Heart left ventricle (tissue), 16 donors: Measurements from ENCODE around the gene MYBBP1A. TPM values are rescaled to one million over a fixed set of nuclear protein-coding genes. Genes with fewer than 3 reads are reported as not detected.

Experiments used
- ATAC-seq, 4 donors: fragments of 200-7000 bp; cut with Tn5 transposase; one replicate each; pipeline ENCODE4 v1.9.1; 2020 to 2022; ENCODE audit warnings: moderate library complexity in 4 of 4, mild to moderate bottlenecking in 3 of 4, moderate number of reproducible peaks in 1 of 4
- DNase-seq, 5 donors: peaks; one replicate each; pipeline ENCODE4 v3.0.0-alpha.2; 2020
- H3K27ac ChIP-seq, 12 donors: fragments of 200-600 bp; sonication (generic) in 4 of 12; one replicate each; pipeline versions ENCODE4 v1.5.0 to v1.8.0; 2016 to 2022; ENCODE audit warnings: mild to moderate bottlenecking in 2 of 12
- H3K27me3 ChIP-seq, 9 donors: fragments of 200-600 bp; sonication (generic) in 2 of 9; one replicate each; pipeline versions ENCODE4 v1.5.1 to v1.8.0; 2016 to 2022; ENCODE audit warnings: mild to moderate bottlenecking in 3 of 9
- H3K36me3 ChIP-seq, 9 donors: fragments of 200-600 bp; sonication (generic) in 2 of 9; one replicate each; pipeline versions ENCODE4 v1.5.0 to v1.8.0; 2018 to 2022; ENCODE audit warnings: mild to moderate bottlenecking in 2 of 9
- H3K4me1 ChIP-seq, 12 donors: fragments of 200-600 bp; sonication (generic) in 4 of 12; one replicate each; pipeline versions ENCODE4 v1.5.0 to v1.8.0; 2016 to 2022; ENCODE audit warnings: mild to moderate bottlenecking in 3 of 12
- H3K4me3 ChIP-seq, 12 donors: fragments of 200-600 bp; sonication (generic) in 4 of 12; one replicate each; pipeline versions ENCODE4 v1.5.0 to v1.8.0; 2017 to 2022; ENCODE audit warnings: mild to moderate bottlenecking in 9 of 12, moderate library complexity in 4 of 12
- H3K9me3 ChIP-seq, 12 donors: fragments of 200-600 bp; sonication (generic) in 4 of 12; one replicate each; pipeline versions ENCODE4 v1.5.0 to v1.8.0; 2016 to 2022; ENCODE audit warnings: mild to moderate bottlenecking in 1 of 12
- POLR2A ChIP-seq, 2 donors: fragments of 450-650 bp; IDR thresholded peaks; one replicate each; pipeline ENCODE4 v1.6.1; 2017; ENCODE audit warnings: antibody characterized with exemption in 2 of 2, mild to moderate bottlenecking in 2 of 2, moderate library complexity in 2 of 2
- WGBS, 4 donors: extraction: QIAGEN DNeasy Blood & Tissue Kit in 2 of 4; methylation state at CpG; one replicate each; pipeline versions ENCODE4 v1.1.5 to v1.1.7; 2013 to 2018; 5-methylcytosine and 5-hydroxymethylcytosine counted together
- intact Hi-C, 10 donors: fragments of 100-400 bp; cut with DNase I; formaldehyde crosslinking; loops; one replicate each; pipeline versions ENCODE4 v1.11.1 to v1.14.2; 2022
- polyA plus RNA-seq, 2 donors: library from polyadenylated mRNA; stranded (reverse); fragments of 200-250 nt; gene quantifications; one replicate each; pipeline ENCODE4 v1.2.3, GENCODE V29; 2013
- total RNA-seq, 9 donors: library from RNA; depleted of rRNA in 2 of 9; stranded (reverse); fragments of >200 nt in 2 of 9; fragmentation: NEBNext Ultra II Directional in 3 of 9; extraction: Animal tissue kit (Norgen Biotek cat#: 25700) in 3 of 9; gene quantifications; one replicate each; pipeline versions ENCODE4 v1.1.0 to v1.2.4, GENCODE V29; 2016 to 2023
- TF ChIP-seq, protein P1 (sequence below), 12 donors: fragments of 200-600 bp; sonication (generic) in 4 of 12; IDR thresholded peaks; one replicate each; pipeline versions ENCODE4 v1.5.0 to v1.8.0; 2018 to 2022; ENCODE audit warnings: antibody characterized with exemption in 12 of 12, mild to moderate bottlenecking in 5 of 12
- donor health status: ischemic (EF 13 %, LVEDD 7.1; RV severe dilation, severe dysfunction).
- donor health status: healthy with polysubstance abuse.
- donor health status: DM: no; HTN: yes; CAD: no.
- donor health status: DM: no; HTN: no; CAD: no.
- donor health status: ischemic (EF 25% LVEDD 6.9; RV normal size, moderate dysfunction).
- donor health status: ischemic (EF 25% LVEDD 5.7; RV mildly dilated, moderate dysfunction).
- donor health status: healthy.
- donor health status: DM: yes; HTN: yes; CAD: no.
- donor health status: ischemic (EF 35%, LVEDD 5.7; RV mildly dilated, moderate dysfunction).
- donor health status: nonischemic (EF 11% LVEDD 7.7; RV severe dilation, severe dysfunction).
- donor health status: DM: yes; HTN: yes; CAD: no.
- donor health status: PGD.
- donor health status: ischemic (EF 29% LVEDD 5.4; RV normal size, mild dysfunction).
- donor health status: nonischemic (EF 23%, LVEDD 6.1; RV moderate dilation, normal function).

MYBBP1A gene
- total and polyA plus RNA-seq, 11 donors, result 15.5 to 34.8 (median 24.4) TPM

DNA sequence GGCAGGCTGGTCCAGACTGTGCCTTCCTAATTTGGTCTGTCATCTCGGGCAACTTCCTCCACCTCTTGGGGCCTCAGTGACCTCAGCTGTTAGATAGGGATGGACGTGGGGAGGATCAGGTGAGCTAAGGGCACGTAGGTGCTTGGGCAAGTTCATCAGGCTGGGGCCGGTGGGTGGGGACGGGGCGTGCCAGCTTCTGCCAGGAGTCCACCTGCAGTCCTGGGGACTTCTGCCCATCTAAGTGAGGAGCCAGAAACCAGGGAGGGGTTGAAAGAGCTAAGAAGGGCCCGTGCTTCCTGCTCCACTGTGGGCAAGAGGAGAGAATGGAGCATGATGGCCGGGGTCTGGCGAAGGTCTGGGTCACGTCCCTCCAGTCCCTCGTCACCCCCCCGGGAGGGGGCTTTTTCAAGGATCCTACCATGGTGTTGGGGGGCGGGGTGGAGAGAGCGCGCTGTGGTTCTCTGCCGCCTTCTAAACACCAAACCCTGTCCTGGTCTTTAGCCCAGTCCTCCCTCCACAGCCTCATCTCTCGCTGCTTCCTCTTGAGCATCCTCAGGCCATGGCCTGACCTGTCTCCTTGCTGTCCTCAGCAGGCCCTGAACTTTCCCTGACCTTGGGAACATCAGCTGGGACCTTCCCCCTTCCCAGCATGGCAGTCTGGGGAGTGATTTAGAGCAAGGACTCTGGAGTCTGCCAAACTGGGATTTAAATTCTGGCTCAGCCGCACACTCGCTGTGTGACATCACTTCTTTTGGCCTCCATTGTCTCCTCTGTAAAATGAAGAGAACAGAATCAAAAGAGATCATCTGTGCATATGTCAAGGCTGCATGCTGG is 34.9 kb downstream of the MYBBP1A start:
- Histone ChIP-seq H3K27ac (peak overlapping the region; percentile 77 to 93 (median 90)), H3K4me3 (no peak overlapping the region), H3K36me3 (peaks cover 0 to 3% (median 0%) of the 10 kb centered on the region in 9 donors), H3K27me3 (no peaks in the 10 kb centered on the region), H3K9me3 (no peaks in the 10 kb centered on the region), H3K4me1 (peaks cover 10 to 53% (median 41%) of the 10 kb centered on the region in 12 donors)
- DNase-seq, result no peak
- TF ChIP-seq, protein P1, sequence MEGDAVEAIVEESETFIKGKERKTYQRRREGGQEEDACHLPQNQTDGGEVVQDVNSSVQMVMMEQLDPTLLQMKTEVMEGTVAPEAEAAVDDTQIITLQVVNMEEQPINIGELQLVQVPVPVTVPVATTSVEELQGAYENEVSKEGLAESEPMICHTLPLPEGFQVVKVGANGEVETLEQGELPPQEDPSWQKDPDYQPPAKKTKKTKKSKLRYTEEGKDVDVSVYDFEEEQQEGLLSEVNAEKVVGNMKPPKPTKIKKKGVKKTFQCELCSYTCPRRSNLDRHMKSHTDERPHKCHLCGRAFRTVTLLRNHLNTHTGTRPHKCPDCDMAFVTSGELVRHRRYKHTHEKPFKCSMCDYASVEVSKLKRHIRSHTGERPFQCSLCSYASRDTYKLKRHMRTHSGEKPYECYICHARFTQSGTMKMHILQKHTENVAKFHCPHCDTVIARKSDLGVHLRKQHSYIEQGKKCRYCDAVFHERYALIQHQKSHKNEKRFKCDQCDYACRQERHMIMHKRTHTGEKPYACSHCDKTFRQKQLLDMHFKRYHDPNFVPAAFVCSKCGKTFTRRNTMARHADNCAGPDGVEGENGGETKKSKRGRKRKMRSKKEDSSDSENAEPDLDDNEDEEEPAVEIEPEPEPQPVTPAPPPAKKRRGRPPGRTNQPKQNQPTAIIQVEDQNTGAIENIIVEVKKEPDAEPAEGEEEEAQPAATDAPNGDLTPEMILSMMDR (IDR thresholded peaks at IDR 0.05), result no peak
- no peak for TF ChIP-seq POLR2A (IDR thresholded peaks at IDR 0.05)
- intact Hi-C loops, result no loop called here
- WGBS, 4 donors, result 82 to 88% (median 84%) methylated on average over 19 of the region's 19 CpGs
- no peak for ATAC-seq

DNA sequence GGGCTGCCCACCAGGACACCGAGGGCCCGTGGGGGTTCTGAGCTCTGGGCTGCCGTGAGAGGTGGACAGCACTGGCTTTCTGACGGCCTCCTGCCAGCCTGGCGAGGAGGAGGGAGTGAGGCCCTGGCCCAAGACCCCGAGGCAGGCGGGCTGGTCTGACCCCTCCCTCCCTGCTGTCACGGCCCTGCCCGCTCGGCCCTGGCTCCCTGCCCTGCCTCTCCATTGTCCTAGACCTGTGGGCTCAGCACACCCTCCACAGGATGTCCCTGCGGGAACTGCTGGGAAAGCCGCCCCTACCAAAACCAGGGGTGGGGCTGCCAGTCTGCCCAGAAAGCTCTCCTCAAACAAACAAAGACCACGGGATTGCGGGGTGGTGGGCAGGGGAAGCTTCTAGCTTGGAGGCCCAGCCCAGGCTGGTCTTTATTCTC is 35.8 kb downstream of the MYBBP1A start:
- H3K4me1 ChIP-seq, result peaks cover 10 to 53% (median 41%) of the 10 kb centered on the region in 12 donors
- intact Hi-C loops, result no loop called here
- no peaks in the 10 kb centered on the region for H3K9me3 ChIP-seq
- TF ChIP-seq POLR2A (IDR thresholded peaks at IDR 0.05), result no peak
- TF ChIP-seq, protein P1 (IDR thresholded peaks at IDR 0.05), result no peak
- no peaks in the 10 kb centered on the region for H3K36me3 ChIP-seq
- H3K27ac ChIP-seq, result peak overlapping the region; percentile 77 to 93 (median 90)
- H3K27me3 ChIP-seq, result no peaks in the 10 kb centered on the region
- ATAC-seq, result peak; percentile 70 to 81 (median 74)
- DNase-seq, result peak; percentile 79 to 90 (median 85)
- whole genome bisulfite sequencing, 4 donors, result 10 to 73% (median 53%) methylated on average over 6 to 14 of the region's 14 CpGs
- H3K4me3 ChIP-seq, result no peak overlapping the region

DNA sequence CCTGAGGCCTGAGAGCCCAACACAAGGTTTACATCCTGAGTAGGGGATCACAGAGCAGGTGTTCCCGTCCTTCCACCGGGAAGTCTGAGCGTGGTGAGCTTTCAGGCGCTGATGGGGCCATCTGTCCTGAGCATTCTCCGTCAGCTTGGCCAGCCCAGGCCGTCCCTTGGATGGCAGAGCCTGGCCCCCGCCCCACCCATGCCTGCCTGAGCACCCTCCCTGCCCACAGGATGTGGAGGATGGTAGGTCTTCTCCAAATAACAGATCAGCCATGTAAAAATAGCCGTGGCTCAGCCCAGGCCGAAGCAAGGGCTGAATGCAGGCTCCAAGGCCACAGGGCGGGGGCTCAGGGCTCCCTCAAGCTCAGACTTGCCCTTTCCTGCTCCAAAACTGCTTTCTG is 36.3 kb downstream of the MYBBP1A start:
- DNase-seq (no peak), ATAC-seq (peak in 3 of 4 donors; percentile 13 to 22 (median 20))
- peak overlapping the region; percentile 74 to 93 (median 89) for H3K27ac ChIP-seq

DNA sequence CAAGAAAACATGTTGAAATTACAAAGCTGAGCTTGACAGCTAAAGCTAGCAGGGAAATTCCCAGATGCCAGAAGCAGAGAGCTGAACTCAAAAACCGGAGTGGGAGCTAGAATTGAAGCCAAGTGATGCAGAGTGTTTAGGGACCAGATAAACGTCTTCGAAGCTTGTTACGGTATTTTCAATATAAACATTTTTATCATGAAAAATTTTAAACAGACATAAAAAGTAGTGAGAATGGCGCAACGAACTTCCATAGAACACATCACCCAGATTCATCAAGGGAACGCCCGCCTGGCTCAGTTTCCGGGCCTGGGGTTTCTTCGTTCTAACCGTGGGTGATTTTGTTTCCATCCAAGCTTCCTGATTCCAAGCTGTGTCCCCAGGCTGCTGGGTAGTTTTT is 38.4 kb downstream of the MYBBP1A start:
- no peak for DNase-seq
- ATAC-seq, result no peak
- intact Hi-C loops, result no loop called here

More for the DNA sequence above, 36.3 kb downstream of the MYBBP1A start:
- Histone ChIP-seq H3K4me3 (peak overlapping the region in 1 of 12 donors; percentile 5), H3K9me3 (no peaks in the 10 kb centered on the region), H3K36me3 (no peaks in the 10 kb centered on the region), H3K27me3 (no peaks in the 10 kb centered on the region), H3K4me1 (peaks cover 10 to 53% (median 40%) of the 10 kb centered on the region in 12 donors)
- intact Hi-C loops, result no loop called here
- WGBS, 4 donors, result 57 to 81% (median 74%) methylated on average over 7 to 10 of the region's 10 CpGs
- TF ChIP-seq POLR2A (IDR thresholded peaks at IDR 0.05), result no peak
- TF ChIP-seq, protein P1 (IDR thresholded peaks at IDR 0.05), result no peak

More for the DNA sequence above, 38.4 kb downstream of the MYBBP1A start:
- Histone ChIP-seq H3K4me1 (peaks cover 10 to 49% (median 30%) of the 10 kb centered on the region in 12 donors), H3K4me3 (no peak overlapping the region), H3K36me3 (no peaks in the 10 kb centered on the region), H3K27ac (peak overlapping the region in 1 of 12 donors; percentile 18), H3K27me3 (no peaks in the 10 kb centered on the region), H3K9me3 (no peaks in the 10 kb centered on the region)
- TF ChIP-seq, protein P1 (IDR thresholded peaks at IDR 0.05), result no peak
- TF ChIP-seq POLR2A (IDR thresholded peaks at IDR 0.05), result no peak
- 72 to 76% (median 74%) methylated on average over 11 of the region's 11 CpGs for WGBS, 4 donors
